ENCODE results near the gene MLLT6. TPM values are rescaled to one million over a fixed set of nuclear protein-coding genes. Genes with fewer than 3 reads are reported as not detected.

Gene MLLT6
- total and polyA plus RNA-seq, 7 donors: 16.3 to 120 (median 78.5) TPM

- intact Hi-C loops (cut with DNase I): no loop called here
- Histone ChIP-seq H3K36me3 (ENCODE audit: insufficient read depth in 1 of 2, low read depth in 1 of 2) (no peaks in the 10 kb centered on the region), H3K27ac (no peak overlapping the region), H3K4me1 (no peaks in the 10 kb centered on the region), H3K4me3 (no peak overlapping the region), H3K27me3 (ENCODE audit: insufficient read depth in 3 of 3, low read length in 2 of 3) (peaks cover 0 to 21% (median 0%) of the 10 kb centered on the region in 3 donors), H3K9me3 (no peaks in the 10 kb centered on the region)
- TF ChIP-seq CTCF (IDR thresholded peaks at IDR 0.05): no peak
- DNase-seq (no peak), ATAC-seq (no peak)
- WGBS, 3 donors: 82 to 89% (median 82%) methylated on average over 9 of the region's 9 CpGs
Measured at GRCh38 chr17:38663964-38664644, 41.0 kb upstream of the MLLT6 start.

- Histone ChIP-seq H3K4me3 (no peak overlapping the region), H3K36me3 (ENCODE audit: insufficient read depth in 1 of 2, low read depth in 1 of 2) (no peaks in the 10 kb centered on the region), H3K9me3 (no peaks in the 10 kb centered on the region), H3K27ac (no peak overlapping the region), H3K4me1 (no peaks in the 10 kb centered on the region), H3K27me3 (ENCODE audit: insufficient read depth in 3 of 3, low read length in 2 of 3) (peaks cover 0 to 47% (median 5%) of the 10 kb centered on the region in 3 donors)
- 36 to 39% (median 39%) methylated on average over 7 of the region's 7 CpGs for WGBS, 3 donors
- intact Hi-C loops (cut with DNase I): loop anchor here (1.0 to 5.0 kb wide), 3 partner anchors 109 to 174 kb away; no protein-coding TSS in a partner anchor
- DNase-seq (peak; percentile 52 to 70), ATAC-seq (peak; percentile 78 to 91 (median 82))
- TF ChIP-seq CTCF (IDR thresholded peaks at IDR 0.05): peak; percentile 98
Measured at GRCh38 chr17:38667099-38667786, 37.8 kb upstream of the MLLT6 start.

DNA sequence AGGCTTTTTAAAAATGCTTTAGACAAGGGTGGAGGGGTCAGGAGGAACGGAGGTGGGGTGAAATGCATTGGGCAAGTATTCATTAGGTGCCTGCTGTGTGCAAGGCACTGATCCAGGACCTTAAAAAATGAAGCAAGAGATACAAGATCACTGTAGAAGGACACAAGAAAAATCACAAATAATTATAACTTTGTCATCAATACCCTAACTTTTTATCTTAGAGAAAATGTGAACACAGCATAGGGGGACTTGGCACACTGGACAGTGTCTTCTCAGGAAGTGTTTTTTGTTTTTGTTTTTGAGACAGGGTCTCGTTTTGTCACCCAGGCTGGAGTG is 37.3 kb upstream of the MLLT6 start:
- Histone ChIP-seq H3K4me3 (no peak overlapping the region), H3K36me3 (ENCODE audit: insufficient read depth in 1 of 2, low read depth in 1 of 2) (no peaks in the 10 kb centered on the region), H3K9me3 (no peaks in the 10 kb centered on the region), H3K4me1 (no peaks in the 10 kb centered on the region), H3K27ac (no peak overlapping the region), H3K27me3 (ENCODE audit: insufficient read depth in 3 of 3, low read length in 2 of 3) (peaks cover 0 to 52% (median 5%) of the 10 kb centered on the region in 3 donors)
- WGBS, 3 donors: 35 to 49% (median 41%) methylated on average over 2 of the region's 2 CpGs
- no peak for TF ChIP-seq CTCF (IDR thresholded peaks at IDR 0.05)
- DNase-seq: no peak
- intact Hi-C loops (cut with DNase I): loop anchor here (1.0 to 5.0 kb wide), 3 partner anchors 109 to 175 kb away; no protein-coding TSS in a partner anchor
- ATAC-seq: no peak

GRCh38 chr17:38669520-38669919 is 35.6 kb upstream of the MLLT6 start:
- Histone ChIP-seq H3K27me3 (ENCODE audit: insufficient read depth in 3 of 3, low read length in 2 of 3) (peaks cover 0 to 70% (median 10%) of the 10 kb centered on the region in 3 donors), H3K4me1 (peaks cover 6% of the 10 kb centered on the region), H3K27ac (no peak overlapping the region), H3K4me3 (no peak overlapping the region), H3K36me3 (ENCODE audit: insufficient read depth in 1 of 2, low read depth in 1 of 2) (no peaks in the 10 kb centered on the region), H3K9me3 (no peaks in the 10 kb centered on the region)
- ATAC-seq (no peak), DNase-seq (no peak)
- intact Hi-C loops (cut with DNase I): loop anchor here in 1 of 2 donors (5.0 kb wide), 1 partner anchor 112 kb away; no protein-coding TSS in a partner anchor
- 12 to 20% (median 18%) methylated on average over 6 of the region's 6 CpGs for WGBS, 3 donors
- no peak for TF ChIP-seq CTCF (IDR thresholded peaks at IDR 0.05)

Measured in psoas muscle (tissue), 8 donors.